MM.1S (cell line): ENCODE measurements around the gene MVB12A.

Experiments
- DNase-seq: peaks from one replicate; pipeline ENCODE4 v3.0.0-alpha.2; 2015
- H2AFZ ChIP-seq: fragments of 300-600 bp; sonication (generic); 2 replicates; pipeline ENCODE4 v1.6.0; 2016; ENCODE audit warnings: antibody characterized with exemption, low read length
- H3F3A ChIP-seq: fragments of 300-600 bp; sonication (generic); 2 replicates; pipeline ENCODE4 v1.6.1; 2016; ENCODE audit warnings: mild to moderate bottlenecking, antibody characterized with exemption, low read length, moderate library complexity, mixed read lengths; ENCODE audit not compliant: insufficient read depth
- H3K27ac ChIP-seq: fragments of 300-600 bp; sonication (generic); 2 replicates; pipeline ENCODE4 v1.5.1; 2016; ENCODE audit warnings: mild to moderate bottlenecking, low read length
- H3K27me3 ChIP-seq: fragments of 300-600 bp; sonication (generic); replicated peaks from 2 replicates; pipeline ENCODE4 v1.6.0; 2016; ENCODE audit warnings: low read length; ENCODE audit not compliant: insufficient read depth
- H3K36me3 ChIP-seq: fragments of 300-600 bp; sonication (generic); replicated peaks from 2 replicates; pipeline ENCODE4 v1.6.1; 2016; ENCODE audit warnings: mild to moderate bottlenecking, low read length, mixed read lengths; ENCODE audit not compliant: insufficient read depth
- H3K4me1 ChIP-seq: fragments of 300-600 bp; sonication (generic); 2 replicates; pipeline ENCODE4 v1.6.1; 2016; ENCODE audit warnings: low read length, mixed read lengths
- H3K4me2 ChIP-seq: fragments of 300-600 bp; sonication (generic); 2 replicates; pipeline ENCODE4 v1.6.0; 2016; ENCODE audit warnings: low read depth, low read length
- H3K4me3 ChIP-seq: fragments of 300-600 bp; sonication (generic); 2 replicates; pipeline ENCODE4 v1.5.1; 2016; ENCODE audit warnings: low read length, mixed read lengths
- H3K79me2 ChIP-seq: fragments of 300-600 bp; sonication (generic); 2 replicates; pipeline ENCODE4 v1.6.1; 2016; ENCODE audit warnings: mixed run types, low read length, mixed read lengths
- H3K9ac ChIP-seq: fragments of 300-600 bp; sonication (generic); 2 replicates; pipeline ENCODE4 v1.6.1; 2016; ENCODE audit warnings: low read length, mixed read lengths
- H3K9me2 ChIP-seq: fragments of 300-600 bp; sonication (generic); replicated peaks from 2 replicates; pipeline ENCODE4 v1.6.1; 2016; ENCODE audit warnings: mild to moderate bottlenecking, low read length, mixed read lengths; ENCODE audit not compliant: insufficient read depth
- H3K9me3 ChIP-seq: fragments of 300-600 bp; sonication (generic); replicated peaks from 2 replicates; pipeline ENCODE4 v1.6.1; 2016; ENCODE audit warnings: mild to moderate bottlenecking, low read length, mixed read lengths; ENCODE audit not compliant: insufficient read depth
- H4K20me1 ChIP-seq: fragments of 300-600 bp; sonication (generic); 2 replicates; pipeline ENCODE4 v1.6.1; 2016; ENCODE audit warnings: mild to moderate bottlenecking, low read length, moderate library complexity, mixed read lengths; ENCODE audit not compliant: insufficient read depth
- EZH2 ChIP-seq: fragments of 300-600 bp; sonication (generic); optimal IDR thresholded peaks from 2 replicates; pipeline ENCODE3; 2017; ENCODE audit warnings: low read depth, mild to moderate bottlenecking, antibody characterized with exemption, low read length, mixed read lengths
- EZH2phosphoT487 ChIP-seq: fragments of 300-600 bp; sonication (generic); IDR thresholded peaks from 2 replicates; pipeline ENCODE4 v1.6.1; 2018; ENCODE audit warnings: antibody characterized with exemption, low read length
- TF ChIP-seq, protein P1 (sequence below): fragments of 300-600 bp; sonication (generic); IDR thresholded peaks from 2 replicates; pipeline ENCODE4 v1.5.1; 2016; ENCODE audit warnings: antibody characterized with exemption, low read length, mixed read lengths

The MVB12A gene

DNA sequence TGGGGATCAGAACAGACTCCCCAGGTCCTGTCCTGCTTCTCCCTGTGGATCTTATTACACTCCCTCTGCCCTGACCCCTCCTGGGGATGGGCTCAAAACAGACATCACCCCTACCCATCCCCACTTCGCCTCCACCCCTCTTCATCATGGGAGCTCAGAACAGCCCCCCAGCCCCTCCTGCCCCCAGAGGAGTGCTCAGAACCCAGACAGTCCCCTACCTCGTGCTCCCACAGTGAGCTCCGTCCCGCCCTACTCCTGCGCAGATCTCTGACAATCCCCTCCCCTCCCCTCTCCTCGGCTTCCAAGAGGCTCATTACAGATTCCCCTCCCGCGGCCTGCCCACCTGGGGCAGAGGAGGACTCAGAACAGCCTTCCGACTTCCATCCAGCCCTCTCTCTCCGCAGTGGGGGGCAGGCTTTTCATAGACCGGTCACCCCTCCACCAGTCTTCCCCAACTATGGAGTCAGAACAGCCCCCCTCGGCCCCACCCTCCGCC lies 34.8 kb downstream of the MVB12A start:
- no peak overlapping the region for H2AFZ ChIP-seq
- TF ChIP-seq EZH2 = no peak
- no peak for TF ChIP-seq EZH2phosphoT487
- TF ChIP-seq, protein P1, sequence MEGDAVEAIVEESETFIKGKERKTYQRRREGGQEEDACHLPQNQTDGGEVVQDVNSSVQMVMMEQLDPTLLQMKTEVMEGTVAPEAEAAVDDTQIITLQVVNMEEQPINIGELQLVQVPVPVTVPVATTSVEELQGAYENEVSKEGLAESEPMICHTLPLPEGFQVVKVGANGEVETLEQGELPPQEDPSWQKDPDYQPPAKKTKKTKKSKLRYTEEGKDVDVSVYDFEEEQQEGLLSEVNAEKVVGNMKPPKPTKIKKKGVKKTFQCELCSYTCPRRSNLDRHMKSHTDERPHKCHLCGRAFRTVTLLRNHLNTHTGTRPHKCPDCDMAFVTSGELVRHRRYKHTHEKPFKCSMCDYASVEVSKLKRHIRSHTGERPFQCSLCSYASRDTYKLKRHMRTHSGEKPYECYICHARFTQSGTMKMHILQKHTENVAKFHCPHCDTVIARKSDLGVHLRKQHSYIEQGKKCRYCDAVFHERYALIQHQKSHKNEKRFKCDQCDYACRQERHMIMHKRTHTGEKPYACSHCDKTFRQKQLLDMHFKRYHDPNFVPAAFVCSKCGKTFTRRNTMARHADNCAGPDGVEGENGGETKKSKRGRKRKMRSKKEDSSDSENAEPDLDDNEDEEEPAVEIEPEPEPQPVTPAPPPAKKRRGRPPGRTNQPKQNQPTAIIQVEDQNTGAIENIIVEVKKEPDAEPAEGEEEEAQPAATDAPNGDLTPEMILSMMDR = no peak
- no peak overlapping the region for H3K27ac ChIP-seq
- H3K9me2 ChIP-seq = no peaks in the 10 kb centered on the region
- DNase-seq = no peak
- H3K36me3 ChIP-seq = no peaks in the 10 kb centered on the region
- peaks cover 9% of the 10 kb centered on the region for H3K4me1 ChIP-seq
- H3K27me3 ChIP-seq = peaks cover 43% of the 10 kb centered on the region
- no peaks in the 10 kb centered on the region for H3K9me3 ChIP-seq
- H3K4me2 ChIP-seq = no peak overlapping the region
- no peak overlapping the region for H3K9ac ChIP-seq
- no peaks in the 10 kb centered on the region for H3F3A ChIP-seq
- H3K79me2 ChIP-seq = no peaks in the 10 kb centered on the region
- H4K20me1 ChIP-seq = no peaks in the 10 kb centered on the region
- H3K4me3 ChIP-seq = no peak overlapping the region

DNA sequence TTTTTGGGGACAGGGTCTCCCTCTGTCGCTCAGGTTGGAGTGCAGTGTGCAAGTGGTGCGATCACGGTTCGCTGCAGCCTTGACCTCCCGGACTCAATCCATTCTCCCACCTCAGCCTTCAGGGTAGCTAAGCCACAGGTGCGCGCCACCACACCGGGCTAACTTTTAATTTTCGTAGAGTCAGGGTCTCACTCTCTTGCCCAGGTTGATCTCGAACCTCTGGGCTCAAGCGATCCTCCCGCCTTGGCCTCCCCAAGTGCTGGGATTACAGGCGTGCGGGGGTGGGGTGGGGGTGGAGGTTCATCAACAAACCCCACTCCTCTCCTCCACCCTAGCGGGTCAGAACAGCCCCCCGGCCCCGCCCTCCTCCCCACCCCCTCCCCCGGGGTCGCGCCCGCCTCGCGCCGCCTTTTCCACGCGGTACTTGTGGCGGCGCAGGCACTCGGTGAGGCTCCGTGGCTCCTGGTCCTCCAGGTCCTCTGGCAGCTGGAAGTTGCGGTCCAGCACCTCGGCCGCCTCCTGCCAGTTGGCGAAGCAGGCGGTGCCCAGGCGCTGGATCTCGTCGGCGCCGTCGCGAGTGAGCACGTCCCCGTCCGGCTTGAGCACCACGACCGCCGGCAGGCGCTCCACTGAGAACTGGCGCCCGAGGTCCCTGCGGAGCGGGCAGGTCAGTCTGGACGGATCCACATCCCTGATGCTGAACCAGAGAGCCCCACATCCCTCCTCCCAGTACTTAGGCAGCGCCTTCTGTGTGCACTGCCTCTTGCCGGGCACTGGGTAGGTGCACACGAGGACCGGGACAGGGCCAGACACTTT lies 35.7 kb downstream of the MVB12A start:
- no peaks in the 10 kb centered on the region for H3K9me3 ChIP-seq
- H3K36me3 ChIP-seq = no peaks in the 10 kb centered on the region
- TF ChIP-seq, protein P1 = no peak
- TF ChIP-seq EZH2phosphoT487 = no peak
- no peak for TF ChIP-seq EZH2
- no peak overlapping the region for H2AFZ ChIP-seq
- H3K9ac ChIP-seq = no peak overlapping the region
- no peaks in the 10 kb centered on the region for H3F3A ChIP-seq
- H3K4me1 ChIP-seq = peaks cover 5% of the 10 kb centered on the region; the same call in 1 of the 2 replicates
- no peak overlapping the region for H3K27ac ChIP-seq
- H3K79me2 ChIP-seq = no peaks in the 10 kb centered on the region
- H3K9me2 ChIP-seq = no peaks in the 10 kb centered on the region
- H4K20me1 ChIP-seq = no peaks in the 10 kb centered on the region
- H3K4me2 ChIP-seq = no peak overlapping the region
- no peak overlapping the region for H3K4me3 ChIP-seq
- H3K27me3 ChIP-seq = peaks cover 44% of the 10 kb centered on the region
- no peak for DNase-seq

DNA sequence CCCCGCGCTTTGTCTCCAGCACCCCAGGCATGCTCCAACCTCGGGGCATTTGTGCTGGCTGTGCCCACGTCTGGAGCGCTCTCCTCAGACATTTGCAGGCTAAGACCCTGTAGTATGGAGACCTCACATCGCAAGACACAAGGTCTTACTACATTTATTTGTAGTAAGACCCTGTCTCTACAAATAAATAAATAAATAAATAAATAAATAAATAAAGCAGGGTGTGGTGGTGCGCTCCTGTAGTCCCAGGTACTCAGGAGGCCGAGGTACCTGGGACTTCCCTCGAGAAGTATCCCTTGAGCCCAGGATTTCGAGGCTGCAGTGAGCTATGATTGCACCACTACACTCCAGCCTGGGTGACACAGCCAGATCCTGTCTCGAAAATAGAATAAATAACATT lies 36.3 kb downstream of the MVB12A start:
- DNase-seq = no peak
- Histone ChIP-seq H3K4me1 (peaks cover 5% of the 10 kb centered on the region; the same call in 1 of the 2 replicates), H3K9ac (no peak overlapping the region), H4K20me1 (no peaks in the 10 kb centered on the region), H3K9me3 (no peaks in the 10 kb centered on the region), H2AFZ (no peak overlapping the region), H3K4me3 (no peak overlapping the region), H3K9me2 (no peaks in the 10 kb centered on the region), H3K4me2 (no peak overlapping the region), H3K79me2 (no peaks in the 10 kb centered on the region), H3F3A (no peaks in the 10 kb centered on the region), H3K27me3 (peaks cover 50% of the 10 kb centered on the region), H3K36me3 (no peaks in the 10 kb centered on the region), H3K27ac (no peak overlapping the region)
- no peak for TF ChIP-seq EZH2phosphoT487

DNA sequence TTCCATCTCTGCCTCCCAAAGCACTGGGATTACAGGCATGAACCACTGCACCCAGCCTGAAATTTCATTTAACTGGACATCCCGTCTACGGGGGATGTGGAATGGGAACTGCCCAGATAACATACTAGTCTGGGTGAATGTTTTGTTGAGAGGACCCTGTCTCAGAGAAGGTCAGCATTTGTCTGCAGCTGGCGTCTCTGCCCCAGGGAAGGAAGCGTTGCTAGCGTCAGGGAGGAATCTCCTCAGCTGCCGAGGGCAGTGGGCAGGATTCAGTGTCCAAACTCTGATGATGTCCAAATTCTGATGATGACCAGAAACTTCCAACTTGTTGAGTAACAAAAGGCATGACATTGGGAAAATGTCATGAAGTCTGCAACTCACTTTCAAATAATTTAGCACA lies 37.8 kb downstream of the MVB12A start:
- peaks cover 5% of the 10 kb centered on the region; the same call in 1 of the 2 replicates for H3K4me1 ChIP-seq
- DNase-seq = no peak
- H3K4me3 ChIP-seq = no peak overlapping the region
- H4K20me1 ChIP-seq = no peaks in the 10 kb centered on the region
- H3K79me2 ChIP-seq = no peaks in the 10 kb centered on the region
- H3K4me2 ChIP-seq = no peak overlapping the region
- H3F3A ChIP-seq = no peaks in the 10 kb centered on the region
- no peak overlapping the region for H3K9ac ChIP-seq
- H3K36me3 ChIP-seq = no peaks in the 10 kb centered on the region
- H3K9me2 ChIP-seq = no peaks in the 10 kb centered on the region
- no peaks in the 10 kb centered on the region for H3K9me3 ChIP-seq
- no peak overlapping the region for H3K27ac ChIP-seq
- peaks cover 57% of the 10 kb centered on the region for H3K27me3 ChIP-seq
- no peak overlapping the region for H2AFZ ChIP-seq
- TF ChIP-seq EZH2phosphoT487 (no peak), EZH2 (no peak)
- TF ChIP-seq, protein P1 = no peak
